Endothelial cell of umbilical vein (primary cell): ENCODE data around the gene ITPR1.

Experiments
- EZH2 ChIP-seq: IDR thresholded peaks from 2 replicates; pipeline ENCODE4 v1.6.1; 2012; ENCODE audit warnings: borderline replicate concordance, low read depth, mild to moderate bottlenecking, moderate library complexity, low read length, inconsistent platforms; ENCODE audit not compliant: severe bottlenecking
- POLR2A ChIP-seq: IDR thresholded peaks from 2 replicates; pipeline ENCODE4 v1.6.1; 2012; ENCODE audit warnings: low read depth, mild to moderate bottlenecking, control low read depth, low read length
- POLR2AphosphoS5 ChIP-seq: IDR thresholded peaks from 2 replicates; pipeline ENCODE4 v1.6.1; 2012; ENCODE audit warnings: low read depth, mild to moderate bottlenecking, control low read depth, low read length, moderate library complexity; ENCODE audit not compliant: insufficient read depth
- TF ChIP-seq, protein P1 (sequence below), 2 donors: IDR thresholded peaks; 1 replicate in 1 of 2; 2 replicates in 1 of 2; pipeline ENCODE4 v1.5.1; 2011; ENCODE audit warnings: low read length in 2 of 2, mild to moderate bottlenecking in 2 of 2, moderate library complexity in 2 of 2, control low read depth in 1 of 2, inconsistent platforms in 1 of 2, low read depth in 1 of 2; ENCODE audit not compliant: insufficient read depth in 1 of 2; ENCODE audit errors: extremely low read depth in 1 of 2

DNA sequence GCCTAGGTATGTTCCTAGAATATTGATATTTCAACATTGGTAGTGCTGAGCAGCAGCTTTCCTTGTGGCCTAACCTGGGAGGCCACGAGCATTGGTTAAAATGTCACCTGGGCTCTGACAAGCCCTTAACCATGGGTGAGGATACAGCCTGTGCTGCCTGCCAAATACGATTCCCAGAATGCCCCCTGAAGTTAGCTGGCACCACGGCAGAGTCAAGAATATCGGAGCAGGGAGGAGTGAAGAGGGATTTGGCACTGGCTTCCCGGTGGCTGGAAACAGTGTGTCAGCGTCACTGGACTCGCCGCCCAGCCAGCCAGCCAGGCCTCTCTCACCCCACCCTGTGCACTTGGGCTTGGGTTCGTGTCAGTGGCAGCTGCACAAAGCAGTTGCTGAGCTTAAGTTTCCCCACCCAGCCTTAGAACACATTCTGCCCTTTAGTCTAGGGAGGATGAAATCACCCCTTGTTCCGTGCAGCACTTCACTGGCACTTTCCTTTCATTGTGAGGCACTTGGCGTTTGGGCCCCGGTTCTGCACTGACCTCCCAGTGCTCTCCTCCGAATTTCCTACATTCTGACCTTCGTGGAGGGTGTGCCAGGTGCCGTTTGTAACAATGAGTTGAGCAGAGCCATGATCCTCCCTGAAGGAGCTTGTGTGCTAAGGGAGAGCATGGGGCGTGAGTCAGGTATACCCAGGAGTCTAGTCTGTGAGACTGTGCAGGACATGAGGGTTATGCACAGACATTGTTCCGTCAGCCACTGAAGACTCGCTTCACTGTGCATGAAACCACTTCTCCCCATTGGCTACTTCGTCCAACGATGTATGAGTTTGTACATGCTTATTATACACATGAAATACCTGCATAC is 333.3 kb downstream of the ITPR1 start:
- TF ChIP-seq EZH2 = no peak
- no peak for TF ChIP-seq POLR2A
- TF ChIP-seq, protein P1, sequence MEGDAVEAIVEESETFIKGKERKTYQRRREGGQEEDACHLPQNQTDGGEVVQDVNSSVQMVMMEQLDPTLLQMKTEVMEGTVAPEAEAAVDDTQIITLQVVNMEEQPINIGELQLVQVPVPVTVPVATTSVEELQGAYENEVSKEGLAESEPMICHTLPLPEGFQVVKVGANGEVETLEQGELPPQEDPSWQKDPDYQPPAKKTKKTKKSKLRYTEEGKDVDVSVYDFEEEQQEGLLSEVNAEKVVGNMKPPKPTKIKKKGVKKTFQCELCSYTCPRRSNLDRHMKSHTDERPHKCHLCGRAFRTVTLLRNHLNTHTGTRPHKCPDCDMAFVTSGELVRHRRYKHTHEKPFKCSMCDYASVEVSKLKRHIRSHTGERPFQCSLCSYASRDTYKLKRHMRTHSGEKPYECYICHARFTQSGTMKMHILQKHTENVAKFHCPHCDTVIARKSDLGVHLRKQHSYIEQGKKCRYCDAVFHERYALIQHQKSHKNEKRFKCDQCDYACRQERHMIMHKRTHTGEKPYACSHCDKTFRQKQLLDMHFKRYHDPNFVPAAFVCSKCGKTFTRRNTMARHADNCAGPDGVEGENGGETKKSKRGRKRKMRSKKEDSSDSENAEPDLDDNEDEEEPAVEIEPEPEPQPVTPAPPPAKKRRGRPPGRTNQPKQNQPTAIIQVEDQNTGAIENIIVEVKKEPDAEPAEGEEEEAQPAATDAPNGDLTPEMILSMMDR (IDR thresholded peaks at IDR 0.05; ENCODE audit: extremely low read depth in 1 of 2, insufficient read depth in 1 of 2, low read depth in 1 of 2, low read length in 2 of 2) = no peak
- no peak for TF ChIP-seq POLR2AphosphoS5
